IPS-18a (cell line): ENCODE data around the gene RYR1.

Experiments
- H3K27ac ChIP-seq: one replicate; pipeline ENCODE4 v1.5.1; 2013; ENCODE audit warnings: low read length
- H3K27me3 ChIP-seq: one replicate; pipeline ENCODE4 v1.6.1; 2013; ENCODE audit warnings: mild to moderate bottlenecking, low read length; ENCODE audit not compliant: control insufficient read depth, insufficient read depth
- H3K36me3 ChIP-seq: one replicate; pipeline ENCODE4 v1.6.1; 2013; ENCODE audit warnings: low read depth, low read length; ENCODE audit not compliant: control insufficient read depth
- H3K4me1 ChIP-seq: one replicate; pipeline ENCODE4 v1.6.1; 2013; ENCODE audit warnings: low read depth, low read length; ENCODE audit not compliant: control insufficient read depth
- H3K4me3 ChIP-seq: one replicate; pipeline ENCODE4 v1.5.1; 2013; ENCODE audit warnings: low read length
- H3K9ac ChIP-seq: one replicate; pipeline ENCODE4 v1.6.1; 2013; ENCODE audit warnings: mild to moderate bottlenecking, low read length, moderate library complexity
- H3K9me3 ChIP-seq: one replicate; pipeline ENCODE4 v1.6.1; 2013; ENCODE audit warnings: low read depth, low read length; ENCODE audit not compliant: control insufficient read depth

Gene RYR1

GRCh38 chr19:38524369-38524768 is 90.9 kb downstream of the RYR1 start:
- Histone ChIP-seq H3K36me3 (no peaks in the 10 kb centered on the region), H3K9me3 (no peaks in the 10 kb centered on the region), H3K4me3 (no peak overlapping the region), H3K27me3 (no peaks in the 10 kb centered on the region), H3K4me1 (no peaks in the 10 kb centered on the region), H3K9ac (no peak overlapping the region), H3K27ac (no peak overlapping the region)

GRCh38 chr19:38524994-38525634 is 91.6 kb downstream of the RYR1 start:
- Histone ChIP-seq H3K36me3 (no peaks in the 10 kb centered on the region), H3K4me1 (no peaks in the 10 kb centered on the region), H3K27ac (no peak overlapping the region), H3K27me3 (no peaks in the 10 kb centered on the region), H3K4me3 (no peak overlapping the region), H3K9me3 (no peaks in the 10 kb centered on the region), H3K9ac (no peak overlapping the region)

- no peak overlapping the region for H3K4me3 ChIP-seq
- H3K9ac ChIP-seq: no peak overlapping the region
- H3K27me3 ChIP-seq: no peaks in the 10 kb centered on the region
- H3K9me3 ChIP-seq: no peaks in the 10 kb centered on the region
- no peak overlapping the region for H3K27ac ChIP-seq
- no peaks in the 10 kb centered on the region for H3K4me1 ChIP-seq
- no peaks in the 10 kb centered on the region for H3K36me3 ChIP-seq
These were observed 92.9 kb downstream of the RYR1 start for GRCh38 chr19:38526430-38526829.

GRCh38 chr19:38527466-38528136 is 94.1 kb downstream of the RYR1 start:
- Histone ChIP-seq H3K4me3 (no peak overlapping the region), H3K36me3 (no peaks in the 10 kb centered on the region), H3K27ac (no peak overlapping the region), H3K27me3 (no peaks in the 10 kb centered on the region), H3K9me3 (no peaks in the 10 kb centered on the region), H3K9ac (no peak overlapping the region), H3K4me1 (no peaks in the 10 kb centered on the region)

GRCh38 chr19:38528213-38528755 is 94.8 kb downstream of the RYR1 start:
- H3K36me3 ChIP-seq: no peaks in the 10 kb centered on the region
- H3K9me3 ChIP-seq: no peaks in the 10 kb centered on the region
- no peaks in the 10 kb centered on the region for H3K4me1 ChIP-seq
- no peak overlapping the region for H3K4me3 ChIP-seq
- no peaks in the 10 kb centered on the region for H3K27me3 ChIP-seq
- H3K9ac ChIP-seq: no peak overlapping the region
- H3K27ac ChIP-seq: no peak overlapping the region

- H3K4me3 ChIP-seq: no peak overlapping the region
- H3K36me3 ChIP-seq: no peaks in the 10 kb centered on the region
- no peaks in the 10 kb centered on the region for H3K9me3 ChIP-seq
- no peaks in the 10 kb centered on the region for H3K4me1 ChIP-seq
- no peak overlapping the region for H3K9ac ChIP-seq
- no peaks in the 10 kb centered on the region for H3K27me3 ChIP-seq
- no peak overlapping the region for H3K27ac ChIP-seq
These were observed 95.4 kb downstream of the RYR1 start for GRCh38 chr19:38528931-38529330.

GRCh38 chr19:38531515-38531914 is 98.0 kb downstream of the RYR1 start:
- Histone ChIP-seq H3K36me3 (peaks cover 8% of the 10 kb centered on the region), H3K4me3 (no peak overlapping the region), H3K27ac (no peak overlapping the region), H3K4me1 (no peaks in the 10 kb centered on the region), H3K9me3 (no peaks in the 10 kb centered on the region), H3K9ac (no peak overlapping the region), H3K27me3 (no peaks in the 10 kb centered on the region)

- Histone ChIP-seq H3K36me3 (peaks cover 8% of the 10 kb centered on the region), H3K9ac (no peak overlapping the region), H3K27ac (no peak overlapping the region), H3K4me3 (no peak overlapping the region), H3K4me1 (no peaks in the 10 kb centered on the region), H3K27me3 (no peaks in the 10 kb centered on the region), H3K9me3 (no peaks in the 10 kb centered on the region)
These were observed 99.4 kb downstream of the RYR1 start for GRCh38 chr19:38532939-38533338.

GRCh38 chr19:38534574-38534973 is 101.1 kb downstream of the RYR1 start:
- Histone ChIP-seq H3K9ac (no peak overlapping the region), H3K27me3 (no peaks in the 10 kb centered on the region), H3K4me3 (no peak overlapping the region), H3K4me1 (no peaks in the 10 kb centered on the region), H3K36me3 (peaks cover 8% of the 10 kb centered on the region), H3K9me3 (no peaks in the 10 kb centered on the region), H3K27ac (no peak overlapping the region)

GRCh38 chr19:38535212-38535611 is 101.7 kb downstream of the RYR1 start:
- Histone ChIP-seq H3K9me3 (no peaks in the 10 kb centered on the region), H3K27ac (no peak overlapping the region), H3K9ac (no peak overlapping the region), H3K4me3 (no peak overlapping the region), H3K36me3 (peaks cover 8% of the 10 kb centered on the region), H3K27me3 (no peaks in the 10 kb centered on the region), H3K4me1 (no peaks in the 10 kb centered on the region)

GRCh38 chr19:38537071-38537936 is 103.8 kb downstream of the RYR1 start:
- no peaks in the 10 kb centered on the region for H3K27me3 ChIP-seq
- H3K9ac ChIP-seq: no peak overlapping the region
- peaks cover 8% of the 10 kb centered on the region for H3K36me3 ChIP-seq
- H3K9me3 ChIP-seq: no peaks in the 10 kb centered on the region
- no peak overlapping the region for H3K4me3 ChIP-seq
- H3K4me1 ChIP-seq: no peaks in the 10 kb centered on the region
- no peak overlapping the region for H3K27ac ChIP-seq
